Stimulated activated memory B cell treated with anti-CD40 and anti-IgM and Interleukin-4, amounts not matched to agents 10 μg/mL and 1 μg/mL and 100 μg/mL, for 72 hours (primary cell): ENCODE results near the gene PRKG1.

Source experiments
- ATAC-seq: fragments of 150-1000 bp; cut with Tn5 transposase; 2 replicates; pipeline ENCODE4 v1.10.0; 2021
- H3K27ac Mint-ChIP-seq: one replicate; pipeline ENCODE4 v1.8.0; 2022; ENCODE audit warnings: mild to moderate bottlenecking, mixed read lengths
- H3K27me3 Mint-ChIP-seq: one replicate; pipeline ENCODE4 v1.8.0; 2022; ENCODE audit warnings: mixed read lengths
- H3K36me3 Mint-ChIP-seq: one replicate; pipeline ENCODE4 v1.8.0; 2022; ENCODE audit warnings: mixed read lengths
- H3K4me1 Mint-ChIP-seq: one replicate; pipeline ENCODE4 v1.8.0; 2022; ENCODE audit warnings: mixed read lengths
- H3K4me3 Mint-ChIP-seq: one replicate; pipeline ENCODE4 v1.8.0; 2022; ENCODE audit warnings: mild to moderate bottlenecking, moderate library complexity, mixed read lengths
- H3K9me3 Mint-ChIP-seq: one replicate; pipeline ENCODE4 v1.8.0; 2022; ENCODE audit warnings: mixed read lengths

Gene PRKG1

DNA sequence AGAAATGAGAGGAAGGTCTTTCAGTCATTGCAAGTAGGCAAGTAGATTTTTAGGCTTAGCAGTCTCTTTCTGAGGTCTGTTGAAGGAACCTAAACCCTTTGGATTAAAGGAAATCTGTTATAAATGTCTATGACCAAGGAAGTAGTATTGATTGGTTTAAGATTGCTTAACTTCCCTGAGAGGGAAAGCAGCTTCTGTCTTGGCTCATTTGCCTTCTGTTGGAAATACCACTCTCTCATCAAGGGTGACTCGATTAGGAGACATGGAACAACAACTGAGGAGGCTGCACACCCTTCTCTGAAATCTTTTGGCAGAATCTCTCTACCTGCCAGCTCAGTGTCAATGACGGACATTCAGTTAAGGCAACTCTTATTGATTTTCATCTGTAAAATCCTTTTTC, 282.9 kb downstream of the PRKG1 start:
- no peak overlapping the region for H3K27ac Mint-ChIP-seq
- no peaks in the 10 kb centered on the region for H3K4me1 Mint-ChIP-seq
- no peaks in the 10 kb centered on the region for H3K27me3 Mint-ChIP-seq
- no peak overlapping the region for H3K4me3 Mint-ChIP-seq
- H3K36me3 Mint-ChIP-seq, result no peaks in the 10 kb centered on the region
- no peaks in the 10 kb centered on the region for H3K9me3 Mint-ChIP-seq
- ATAC-seq, result no peak

DNA sequence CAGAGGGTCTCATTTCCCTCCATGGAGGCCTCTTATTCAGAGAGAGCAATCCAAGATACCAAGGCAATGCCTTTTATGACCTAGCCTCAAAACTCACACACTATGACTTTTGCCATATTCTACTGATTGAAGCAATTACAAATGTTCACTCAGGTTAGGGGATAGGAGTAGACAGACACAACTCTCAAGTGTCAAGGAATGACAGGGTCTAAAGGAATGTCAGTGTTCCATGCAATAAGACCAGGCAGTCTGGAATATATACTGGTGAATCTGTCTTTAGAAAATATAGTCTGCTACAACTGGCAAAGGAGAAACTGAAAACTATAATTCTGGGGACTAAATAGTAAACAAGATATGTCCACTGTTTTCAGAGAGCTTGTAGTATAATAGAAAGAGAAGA, 283.9 kb downstream of the PRKG1 start:
- no peak for ATAC-seq
- Mint-ChIP-seq H3K27me3 (no peaks in the 10 kb centered on the region), H3K9me3 (no peaks in the 10 kb centered on the region), H3K4me3 (no peak overlapping the region), H3K4me1 (no peaks in the 10 kb centered on the region), H3K36me3 (no peaks in the 10 kb centered on the region), H3K27ac (no peak overlapping the region)

DNA sequence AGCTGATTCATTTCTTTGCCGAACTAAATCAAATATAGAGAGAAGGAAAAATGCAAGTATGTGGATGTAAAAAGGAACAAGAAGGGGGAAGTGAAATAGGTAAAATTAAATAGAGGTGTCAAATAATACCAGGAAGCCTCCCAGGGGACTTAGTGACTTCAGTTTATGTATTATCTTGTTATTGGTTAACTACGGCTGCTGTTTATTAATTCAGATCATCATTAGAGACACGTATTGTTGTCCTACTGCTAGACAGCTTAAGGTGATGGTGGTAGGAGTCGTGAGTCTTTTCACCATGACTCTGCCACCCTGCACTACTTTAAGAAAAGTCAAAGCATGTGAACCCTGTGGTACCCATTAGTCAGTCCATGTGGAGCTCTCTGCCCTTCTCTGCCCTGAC, 289.1 kb downstream of the PRKG1 start:
- H3K27me3 Mint-ChIP-seq, result no peaks in the 10 kb centered on the region
- no peaks in the 10 kb centered on the region for H3K4me1 Mint-ChIP-seq
- H3K36me3 Mint-ChIP-seq, result no peaks in the 10 kb centered on the region
- no peak overlapping the region for H3K27ac Mint-ChIP-seq
- H3K4me3 Mint-ChIP-seq, result no peak overlapping the region
- H3K9me3 Mint-ChIP-seq, result no peaks in the 10 kb centered on the region
- no peak for ATAC-seq

- Mint-ChIP-seq H3K9me3 (no peaks in the 10 kb centered on the region), H3K4me3 (no peak overlapping the region), H3K36me3 (no peaks in the 10 kb centered on the region), H3K27ac (no peak overlapping the region), H3K4me1 (no peaks in the 10 kb centered on the region), H3K27me3 (no peaks in the 10 kb centered on the region)
- no peak for ATAC-seq
Observed at GRCh38 chr10:51364674-51365073, 290.4 kb downstream of the PRKG1 start.

DNA sequence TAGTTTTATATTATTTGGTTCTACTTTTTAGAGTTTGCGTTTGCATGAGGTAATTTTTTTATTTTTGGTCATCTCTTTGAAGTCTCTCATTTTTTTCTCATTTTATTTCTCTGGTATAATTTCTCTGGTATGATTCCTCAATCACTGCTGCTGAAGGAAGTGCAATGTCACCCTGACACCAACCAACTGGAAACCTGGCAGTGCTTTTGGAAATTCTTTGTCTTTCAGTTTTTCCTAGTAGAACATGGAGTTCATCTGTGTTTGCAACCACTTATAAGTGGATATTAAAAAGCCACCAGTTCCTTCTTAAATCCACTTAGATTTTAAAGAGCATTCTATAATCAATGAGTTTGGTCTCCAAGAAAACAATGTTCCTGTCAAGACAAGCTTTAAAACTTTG, 291.8 kb downstream of the PRKG1 start:
- Mint-ChIP-seq H3K36me3 (no peaks in the 10 kb centered on the region), H3K27ac (no peak overlapping the region), H3K9me3 (no peaks in the 10 kb centered on the region), H3K27me3 (no peaks in the 10 kb centered on the region), H3K4me3 (no peak overlapping the region), H3K4me1 (no peaks in the 10 kb centered on the region)
- no peak for ATAC-seq

- no peaks in the 10 kb centered on the region for H3K27me3 Mint-ChIP-seq
- no peak overlapping the region for H3K27ac Mint-ChIP-seq
- no peaks in the 10 kb centered on the region for H3K4me1 Mint-ChIP-seq
- no peak for ATAC-seq
- no peaks in the 10 kb centered on the region for H3K36me3 Mint-ChIP-seq
- no peaks in the 10 kb centered on the region for H3K9me3 Mint-ChIP-seq
- no peak overlapping the region for H3K4me3 Mint-ChIP-seq
Observed at GRCh38 chr10:51367127-51367526, 292.8 kb downstream of the PRKG1 start.

DNA sequence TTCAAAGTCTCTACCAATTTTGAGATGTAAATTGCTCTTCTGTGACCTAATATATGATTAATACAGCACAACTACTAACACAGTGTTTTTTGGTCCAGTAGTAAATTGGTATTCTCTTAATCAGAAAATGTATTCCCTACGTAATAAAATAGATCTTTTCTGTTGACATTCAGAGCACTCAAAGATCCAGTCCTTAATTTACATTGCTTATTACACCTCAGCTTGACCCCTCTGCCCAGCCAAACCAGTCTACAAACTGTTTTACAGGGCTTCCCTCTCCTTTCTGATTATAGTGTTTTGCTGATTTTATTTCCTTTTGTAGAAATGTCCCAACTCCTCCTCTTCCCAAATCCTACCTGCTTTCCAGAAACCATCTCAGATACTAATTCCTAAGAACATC, 293.4 kb downstream of the PRKG1 start:
- no peak for ATAC-seq
- Mint-ChIP-seq H3K36me3 (no peaks in the 10 kb centered on the region), H3K27ac (no peak overlapping the region), H3K9me3 (no peaks in the 10 kb centered on the region), H3K4me3 (no peak overlapping the region), H3K27me3 (no peaks in the 10 kb centered on the region), H3K4me1 (no peaks in the 10 kb centered on the region)

DNA sequence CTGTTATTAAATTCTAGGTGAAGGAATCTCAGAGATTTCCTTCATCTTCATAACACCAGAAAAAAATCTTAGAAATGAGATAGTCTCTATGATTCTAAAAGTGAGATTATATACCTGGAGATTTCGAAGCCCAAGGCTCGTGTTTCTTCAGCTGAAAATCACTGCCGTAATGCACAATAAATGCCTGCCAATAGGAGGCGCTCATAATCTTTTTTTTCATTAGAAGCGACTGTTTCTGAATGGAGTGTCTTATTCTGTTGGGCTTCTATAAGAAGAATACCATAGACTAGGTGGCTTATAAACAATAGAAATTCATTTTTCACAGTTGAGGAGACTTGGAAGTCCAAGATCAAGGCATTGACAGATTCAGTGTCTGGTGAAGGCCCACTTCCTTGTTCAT, 294.7 kb downstream of the PRKG1 start:
- Mint-ChIP-seq H3K4me1 (no peaks in the 10 kb centered on the region), H3K4me3 (no peak overlapping the region), H3K9me3 (no peaks in the 10 kb centered on the region), H3K27me3 (no peaks in the 10 kb centered on the region), H3K36me3 (no peaks in the 10 kb centered on the region), H3K27ac (no peak overlapping the region)
- ATAC-seq, result no peak

DNA sequence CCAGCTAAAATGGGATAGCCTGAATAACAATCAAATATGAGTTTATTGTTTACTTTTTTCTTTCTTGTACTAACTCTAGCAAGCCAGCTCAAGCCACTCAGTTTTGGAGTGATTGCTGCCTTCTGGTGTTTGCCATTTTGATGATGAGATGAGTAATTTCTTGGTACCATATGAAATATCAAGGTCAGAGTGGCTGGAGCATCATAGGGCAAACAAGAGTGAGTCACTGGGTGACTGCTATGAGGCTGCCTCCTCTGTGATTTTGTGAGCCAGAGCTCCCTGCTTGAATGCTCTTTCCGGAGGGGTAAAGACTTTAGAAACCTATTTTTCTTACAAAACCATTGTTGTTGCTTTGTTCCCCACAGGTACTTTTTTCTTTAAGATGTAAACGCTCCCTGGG, 295.6 kb downstream of the PRKG1 start:
- H3K9me3 Mint-ChIP-seq, result no peaks in the 10 kb centered on the region
- ATAC-seq, result no peak
- no peaks in the 10 kb centered on the region for H3K36me3 Mint-ChIP-seq
- H3K27ac Mint-ChIP-seq, result no peak overlapping the region
- H3K4me1 Mint-ChIP-seq, result no peaks in the 10 kb centered on the region
- no peaks in the 10 kb centered on the region for H3K27me3 Mint-ChIP-seq
- H3K4me3 Mint-ChIP-seq, result no peak overlapping the region

- no peaks in the 10 kb centered on the region for H3K27me3 Mint-ChIP-seq
- H3K4me3 Mint-ChIP-seq, result no peak overlapping the region
- H3K36me3 Mint-ChIP-seq, result no peaks in the 10 kb centered on the region
- no peak overlapping the region for H3K27ac Mint-ChIP-seq
- H3K4me1 Mint-ChIP-seq, result no peaks in the 10 kb centered on the region
- no peaks in the 10 kb centered on the region for H3K9me3 Mint-ChIP-seq
- no peak for ATAC-seq
Observed at GRCh38 chr10:51371743-51372142, 297.5 kb downstream of the PRKG1 start.

DNA sequence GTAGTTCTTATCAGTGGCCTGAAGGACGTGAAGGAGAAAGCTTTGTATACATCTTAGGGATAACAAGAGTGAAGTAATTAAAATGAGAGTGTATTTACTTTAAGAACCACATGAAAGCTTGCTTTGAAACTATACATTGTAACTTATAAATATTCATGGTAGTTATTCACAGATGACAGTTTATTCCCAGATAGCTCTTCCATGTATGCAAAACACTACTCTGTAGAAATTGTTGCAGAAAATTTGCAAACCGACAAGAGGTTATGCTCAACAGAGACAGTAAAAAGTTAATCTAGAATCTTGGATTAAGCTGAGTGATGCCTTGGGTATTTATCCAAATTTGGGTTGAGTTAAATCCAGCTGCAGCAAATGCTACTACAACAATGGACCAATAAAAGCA, 301.5 kb downstream of the PRKG1 start:
- H3K9me3 Mint-ChIP-seq, result no peaks in the 10 kb centered on the region
- no peaks in the 10 kb centered on the region for H3K27me3 Mint-ChIP-seq
- no peak for ATAC-seq
- no peak overlapping the region for H3K4me3 Mint-ChIP-seq
- H3K36me3 Mint-ChIP-seq, result no peaks in the 10 kb centered on the region
- H3K4me1 Mint-ChIP-seq, result no peaks in the 10 kb centered on the region
- no peak overlapping the region for H3K27ac Mint-ChIP-seq

GRCh38 chr10:51377070-51377931, 303.0 kb downstream of the PRKG1 start:
- ATAC-seq, result no peak
- Mint-ChIP-seq H3K4me3 (no peak overlapping the region), H3K4me1 (no peaks in the 10 kb centered on the region), H3K27me3 (no peaks in the 10 kb centered on the region), H3K36me3 (no peaks in the 10 kb centered on the region), H3K27ac (no peak overlapping the region), H3K9me3 (no peaks in the 10 kb centered on the region)

GRCh38 chr10:51377932-51378599, 303.8 kb downstream of the PRKG1 start:
- Mint-ChIP-seq H3K4me1 (no peaks in the 10 kb centered on the region), H3K4me3 (no peak overlapping the region), H3K36me3 (no peaks in the 10 kb centered on the region), H3K27ac (no peak overlapping the region), H3K9me3 (no peaks in the 10 kb centered on the region), H3K27me3 (no peaks in the 10 kb centered on the region)
- no peak for ATAC-seq

DNA sequence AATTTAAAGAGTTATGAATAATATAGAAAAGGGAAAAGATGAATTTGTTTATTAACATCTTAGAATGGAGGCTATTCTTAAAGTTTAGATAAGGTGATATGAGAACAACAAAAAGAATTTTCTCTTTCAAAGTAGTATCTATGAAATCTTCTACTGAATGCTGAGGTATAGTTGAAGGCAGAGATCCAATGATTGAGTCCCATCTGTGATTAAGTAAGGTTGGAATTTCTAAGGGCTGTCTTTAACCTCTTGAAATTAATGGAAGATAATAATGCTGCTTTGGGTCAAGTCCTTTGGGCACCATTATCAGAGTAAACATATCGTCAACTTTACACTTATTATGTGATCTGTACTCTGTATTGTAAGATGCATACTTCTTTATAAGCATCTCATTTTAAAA, 307.9 kb downstream of the PRKG1 start:
- Mint-ChIP-seq H3K27me3 (no peaks in the 10 kb centered on the region), H3K4me1 (no peaks in the 10 kb centered on the region), H3K4me3 (no peak overlapping the region), H3K9me3 (no peaks in the 10 kb centered on the region), H3K27ac (no peak overlapping the region), H3K36me3 (no peaks in the 10 kb centered on the region)
- ATAC-seq, result no peak

GRCh38 chr10:51384971-51385370, 310.7 kb downstream of the PRKG1 start:
- Mint-ChIP-seq H3K36me3 (no peaks in the 10 kb centered on the region), H3K4me3 (no peak overlapping the region), H3K27ac (no peak overlapping the region), H3K4me1 (no peaks in the 10 kb centered on the region), H3K27me3 (no peaks in the 10 kb centered on the region), H3K9me3 (no peaks in the 10 kb centered on the region)
- ATAC-seq, result no peak

- Mint-ChIP-seq H3K4me3 (no peak overlapping the region), H3K9me3 (no peaks in the 10 kb centered on the region), H3K27me3 (no peaks in the 10 kb centered on the region), H3K4me1 (no peaks in the 10 kb centered on the region), H3K27ac (no peak overlapping the region), H3K36me3 (no peaks in the 10 kb centered on the region)
- ATAC-seq, result no peak
Observed at GRCh38 chr10:51386248-51386885, 312.1 kb downstream of the PRKG1 start.
